Naive thymus-derived CD4-positive, alpha-beta T cell (primary cell): ENCODE measurements around the gene ATP4A. TPM values are rescaled to one million over a fixed set of nuclear protein-coding genes. Genes with fewer than 3 reads are reported as not detected.
A peak's percentile ranks its signal among the peaks of the same experiment; 100 is the strongest.

ENCODE experiments used
- ATAC-seq: fragments of 150-1000 bp; cut with Tn5 transposase; 2 replicates; pipeline ENCODE4 v1.10.0; 2021; ENCODE audit warnings: mild to moderate bottlenecking, moderate library complexity
- CTCF ChIA-PET: fragments of 350-600 bp; sonication (Branson Sonifier 250); formaldehyde crosslinking; loops from one replicate; lab custom pipeline; 2021; ENCODE audit warnings: antibody characterized with exemption; lab: Charles Lee
- POLR2A ChIA-PET: fragments of 350-600 bp; sonication (Branson Sonifier 250); formaldehyde crosslinking; loops from one replicate; lab custom pipeline; 2021; ENCODE audit warnings: antibody characterized with exemption, inconsistent platforms; lab: Charles Lee
- DNase-seq, 9 donors: peaks; one replicate each; pipeline versions ENCODE4 v3.0.0 to v3.0.0-alpha.2; 2020 to 2022; ENCODE audit warnings: mixed read lengths in 1 of 9
- H3K27ac ChIP-seq: one replicate; pipeline ENCODE4 v1.7.0; 2013; ENCODE audit warnings: mild to moderate bottlenecking, low read depth, low read length, moderate library complexity
- H3K27me3 ChIP-seq, 2 donors: one replicate each; pipeline ENCODE4 v1.7.0; 2013; ENCODE audit warnings: low read length in 2 of 2, mild to moderate bottlenecking in 2 of 2, moderate library complexity in 2 of 2; ENCODE audit not compliant: control insufficient read depth in 2 of 2, insufficient read depth in 2 of 2
- H3K36me3 ChIP-seq, 3 experiments: 1 replicate in 2 of 3; 2 replicates in 1 of 3; pipeline ENCODE4 v1.7.0; 2013; ENCODE audit warnings: low read length in 3 of 3, mild to moderate bottlenecking in 3 of 3, moderate library complexity in 1 of 3; ENCODE audit not compliant: insufficient read depth in 3 of 3, control insufficient read depth in 2 of 3
- H3K4me1 ChIP-seq, 2 donors: one replicate each; pipeline ENCODE4 v1.7.0; 2013; ENCODE audit warnings: low read length in 2 of 2, mild to moderate bottlenecking in 2 of 2, moderate library complexity in 1 of 2; ENCODE audit not compliant: control insufficient read depth in 2 of 2, insufficient read depth in 2 of 2
- H3K4me3 ChIP-seq: 2 replicates; pipeline ENCODE4 v1.7.0; 2013; ENCODE audit warnings: mild to moderate bottlenecking, low read length
- H3K9me3 ChIP-seq, 3 experiments: 1 replicate in 2 of 3; 2 replicates in 1 of 3; pipeline ENCODE4 v1.7.0; 2013; ENCODE audit warnings: low read length in 3 of 3; ENCODE audit not compliant: control insufficient read depth in 2 of 3
- H3K27ac Mint-ChIP-seq, 9 donors: one replicate each; pipeline ENCODE4 v1.8.0; 2020 to 2022; ENCODE audit warnings: mixed read lengths in 9 of 9, mild to moderate bottlenecking in 8 of 9, moderate library complexity in 5 of 9, inconsistent platforms in 2 of 9
- H3K27me3 Mint-ChIP-seq, 5 donors: one replicate each; pipeline ENCODE4 v1.8.0; 2021 to 2022; ENCODE audit warnings: mixed read lengths in 5 of 5, mild to moderate bottlenecking in 1 of 5
- H3K36me3 Mint-ChIP-seq, 5 donors: one replicate each; pipeline ENCODE4 v1.8.0; 2020 to 2022; ENCODE audit warnings: mixed read lengths in 5 of 5, mild to moderate bottlenecking in 3 of 5, inconsistent platforms in 1 of 5
- H3K4me1 Mint-ChIP-seq, 7 donors: one replicate each; pipeline ENCODE4 v1.8.0; 2020 to 2022; ENCODE audit warnings: mixed read lengths in 7 of 7, mild to moderate bottlenecking in 3 of 7, inconsistent platforms in 1 of 7
- H3K4me3 Mint-ChIP-seq, 10 donors: one replicate each; pipeline ENCODE4 v1.8.0; 2020 to 2022; ENCODE audit warnings: mild to moderate bottlenecking in 10 of 10, mixed read lengths in 10 of 10, moderate library complexity in 6 of 10, inconsistent platforms in 2 of 10
- H3K9me3 Mint-ChIP-seq, 11 donors: one replicate each; pipeline ENCODE4 v1.8.0; 2020 to 2022; ENCODE audit warnings: mixed read lengths in 11 of 11, mild to moderate bottlenecking in 4 of 11, inconsistent platforms in 1 of 11, moderate library complexity in 1 of 11
- intact Hi-C, 2 donors: fragments of 100-400 bp; cut with micrococcal nuclease; formaldehyde crosslinking; loops; one replicate each; pipeline ENCODE4 v1.15.1; 2023
- polyA plus RNA-seq, 2 donors: library from polyadenylated mRNA; unstranded; fragments of 300-500 nt; fragmentation: Illumina TruSeq; gene quantifications; one replicate each; pipeline ENCODE4 v1.2.3, GENCODE V29; 2021
- total RNA-seq, 6 experiments: library from RNA in 5 of 6; stranded (reverse) in 5 of 6; gene quantifications; 1 replicate in 5 of 6; 2 replicates in 1 of 6; pipeline ENCODE4 v1.2.3 and lab custom pipeline; 2021 to 2026

The ATP4A gene
- total and polyA plus RNA-seq, 7 experiments from 2014 or later, result not detected

- Histone ChIP-seq H3K9me3 (no peaks in the 10 kb centered on the region), H3K4me1 (peaks cover 0 to 3% of the 10 kb centered on the region in 2 donors), H3K4me3 (peak overlapping the region; percentile 45), H3K27ac (no peak overlapping the region), H3K27me3 (no peaks in the 10 kb centered on the region), H3K36me3 (no peaks in the 10 kb centered on the region)
- Mint-ChIP-seq H3K36me3 (peaks cover 0 to 4% (median 0%) of the 10 kb centered on the region in 5 donors), H3K27ac (peak overlapping the region in 8 of 9 donors; percentile 10 to 84 (median 54)), H3K4me3 (peak overlapping the region; percentile 65 to 90 (median 80)), H3K27me3 (peaks cover 5 to 37% (median 10%) of the 10 kb centered on the region in 5 donors), H3K9me3 (no peaks in the 10 kb centered on the region), H3K4me1 (peaks cover 5 to 17% (median 14%) of the 10 kb centered on the region in 7 donors)
- ATAC-seq (peak; percentile 90), DNase-seq (peak in 8 of 9 donors; percentile 26 to 67 (median 52))
- ChIA-PET POLR2A (no interaction called here), CTCF (no interaction called here)
- intact Hi-C loops, result no loop called here
Observed at GRCh38 chr19:35533822-35534392, 29.6 kb downstream of the ATP4A start.

- Mint-ChIP-seq H3K4me3 (peak within 1 kb of the TSS; percentile 65 to 90 (median 80)), H3K27me3 (peaks cover 11 to 40% (median 15%) of the 10 kb centered on the region in 5 donors), H3K27ac (peak within 1 kb of the TSS in 8 of 9 donors; percentile 10 to 84 (median 56)), H3K36me3 (peaks cover 0 to 4% (median 0%) of the 10 kb centered on the region in 5 donors), H3K4me1 (peaks cover 5 to 17% (median 14%) of the 10 kb centered on the region in 7 donors), H3K9me3 (no peaks in the 10 kb centered on the region)
- Histone ChIP-seq H3K4me1 (peaks cover 0 to 3% of the 10 kb centered on the region in 2 donors), H3K27ac (no peak within 1 kb of the TSS), H3K9me3 (no peaks in the 10 kb centered on the region), H3K27me3 (no peaks in the 10 kb centered on the region), H3K36me3 (no peaks in the 10 kb centered on the region), H3K4me3 (peak within 1 kb of the TSS; percentile 45)
- ChIA-PET POLR2A (no interaction called here), CTCF (no interaction called here)
- intact Hi-C loops, result no loop called here
- DNase-seq, result no peak
- peak; percentile 12 for ATAC-seq
Observed at GRCh38 chr19:35533201-35533821, 30.1 kb downstream of the ATP4A start, which contains the start of gene GAPDHS. TSS of gene GAPDHS (plus strand) at chr19:35533456. CDS start at chr19:35533528, 72 bp downstream.

DNA sequence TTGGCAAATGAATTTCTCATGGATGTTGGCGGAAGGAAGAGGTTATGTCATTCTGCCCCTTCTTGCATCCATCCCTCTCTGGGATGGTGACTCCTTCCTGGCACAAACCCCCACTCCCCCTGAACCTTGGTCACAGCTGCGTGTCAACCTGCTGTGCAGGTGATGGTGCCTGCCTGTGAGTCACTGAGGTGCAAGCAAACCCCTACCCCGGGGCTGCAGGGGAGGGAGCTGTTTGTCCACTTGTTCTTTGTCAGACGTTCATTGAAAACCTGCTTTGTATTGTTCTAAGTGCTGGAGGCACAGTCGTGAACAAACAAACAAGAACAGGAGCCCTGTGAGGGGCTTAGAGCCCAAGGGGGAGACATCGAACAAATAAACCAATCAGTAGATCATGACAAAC, 32.2 kb downstream of the ATP4A start:
- H3K4me3 ChIP-seq, result no peak overlapping the region
- Mint-ChIP-seq H3K27me3 (peaks cover 19 to 43% (median 30%) of the 10 kb centered on the region in 5 donors), H3K4me1 (peaks cover 5 to 17% (median 14%) of the 10 kb centered on the region in 7 donors), H3K9me3 (no peaks in the 10 kb centered on the region), H3K27ac (peak overlapping the region in 1 of 9 donors; percentile 43), H3K36me3 (peaks cover 0 to 4% (median 0%) of the 10 kb centered on the region in 5 donors), H3K4me3 (no peak overlapping the region)
- no peaks in the 10 kb centered on the region for H3K9me3 ChIP-seq
- no peak for ATAC-seq
- POLR2A ChIA-PET, result no interaction called here
- H3K27me3 ChIP-seq, result no peaks in the 10 kb centered on the region
- DNase-seq, result no peak
- H3K27ac ChIP-seq, result no peak overlapping the region
- CTCF ChIA-PET, result interaction anchor here (0.6 to 1.3 kb wide), 2 partner anchors 21 to 1229 kb away, joined by 3 to 4 read pairs; no protein-coding TSS in a partner anchor
- H3K4me1 ChIP-seq, result peaks cover 0 to 3% of the 10 kb centered on the region in 2 donors
- no peaks in the 10 kb centered on the region for H3K36me3 ChIP-seq
- intact Hi-C loops, result no loop called here

- peaks cover 19 to 39% (median 30%) of the 10 kb centered on the region in 5 donors for H3K27me3 Mint-ChIP-seq
- H3K36me3 Mint-ChIP-seq, result peaks cover 0 to 4% (median 0%) of the 10 kb centered on the region in 5 donors
- no peak overlapping the region for H3K4me3 Mint-ChIP-seq
- H3K27ac ChIP-seq, result no peak overlapping the region
- ATAC-seq (no peak), DNase-seq (no peak)
- CTCF ChIA-PET, result interaction anchor here (0.6 kb wide), 1 partner anchor 33 kb away, joined by 3 read pairs; no protein-coding TSS in a partner anchor
- H3K27me3 ChIP-seq, result no peaks in the 10 kb centered on the region
- H3K36me3 ChIP-seq, result no peaks in the 10 kb centered on the region
- POLR2A ChIA-PET, result no interaction called here
- H3K4me1 Mint-ChIP-seq, result peaks cover 5 to 17% (median 14%) of the 10 kb centered on the region in 7 donors
- H3K9me3 Mint-ChIP-seq, result no peaks in the 10 kb centered on the region
- H3K4me3 ChIP-seq, result no peak overlapping the region
- H3K9me3 ChIP-seq, result no peaks in the 10 kb centered on the region
- H3K4me1 ChIP-seq, result peaks cover 0 to 3% of the 10 kb centered on the region in 2 donors
- no peak overlapping the region for H3K27ac Mint-ChIP-seq
- intact Hi-C loops, result no loop called here
Observed at GRCh38 chr19:35529241-35530218, 33.9 kb downstream of the ATP4A start.

- Histone ChIP-seq H3K9me3 (no peaks in the 10 kb centered on the region), H3K36me3 (no peaks in the 10 kb centered on the region), H3K4me1 (peaks cover 0 to 2% of the 10 kb centered on the region in 2 donors), H3K27ac (no peak within 1 kb of the TSS), H3K27me3 (no peaks in the 10 kb centered on the region), H3K4me3 (no peak within 1 kb of the TSS)
- H3K4me3 Mint-ChIP-seq, result no peak within 1 kb of the TSS
- ChIA-PET POLR2A (no interaction called here), CTCF (no interaction called here)
- H3K36me3 Mint-ChIP-seq, result peaks cover 0 to 4% (median 0%) of the 10 kb centered on the region in 5 donors
- H3K27ac Mint-ChIP-seq, result peak within 1 kb of the TSS in 1 of 9 donors; percentile 16
- no peaks in the 10 kb centered on the region for H3K9me3 Mint-ChIP-seq
- H3K27me3 Mint-ChIP-seq, result peaks cover 22 to 42% (median 31%) of the 10 kb centered on the region in 5 donors
- ATAC-seq, result no peak
- peaks cover 0 to 8% (median 6%) of the 10 kb centered on the region in 7 donors for H3K4me1 Mint-ChIP-seq
- intact Hi-C loops, result no loop called here
- no peak for DNase-seq
Observed at GRCh38 chr19:35528218-35529038, 35.0 kb downstream of the ATP4A start, which contains the start of gene SBSN. TSS of gene SBSN (minus strand) at chr19:35528311. CDS start at chr19:35528281, 30 bp downstream.
